ENCODE measurements around the gene UACA. TPM values are rescaled to one million over a fixed set of nuclear protein-coding genes. Genes with fewer than 3 reads are reported as not detected.
"Not testable (repeated sequence)": the region's sequence is repeated elsewhere in the genome, so short reads cannot be mapped to it uniquely, and the experiment has no call there.

UACA gene
- total RNA-seq, 1 experiment from 2014 or later = 38.0 TPM

GRCh38 chr15:70748281-70748747, 15.0 kb downstream of the UACA start:
- peaks cover 9 to 10% of the 10 kb centered on the region in 2 experiments for H3K4me1 Mint-ChIP-seq
- no peak overlapping the region for H2BK12ac ChIP-seq (ENCODE audit: insufficient read length, low read depth, low read length)
- no peak overlapping the region for H3K9ac ChIP-seq (ENCODE audit: extremely low read depth, insufficient read length, low read length)
- no peak overlapping the region for H3K56ac ChIP-seq (ENCODE audit: insufficient read length, low read depth, low read length)
- H3K18ac ChIP-seq (ENCODE audit: insufficient read length, low read depth, low read length) = no peak overlapping the region
- H3K36me3 Mint-ChIP-seq (ENCODE audit: insufficient read depth in 1 of 3, low read depth in 3 of 3) = no peaks in the 10 kb centered on the region
- no peak overlapping the region for H2AFZ ChIP-seq (ENCODE audit: low read length)
- no peaks in the 10 kb centered on the region for H3K79me1 ChIP-seq (ENCODE audit: insufficient read depth, low read depth, low read length, poor library complexity, severe bottlenecking)
- H2BK120ac ChIP-seq (ENCODE audit: low read depth, low read length, poor library complexity, severe bottlenecking) = no peak overlapping the region
- H2AK5ac ChIP-seq (ENCODE audit: insufficient read length, low read length) = no peak overlapping the region
- no peaks in the 10 kb centered on the region for H3K4me1 ChIP-seq (ENCODE audit: insufficient read depth, low read length)
- H2BK15ac ChIP-seq (ENCODE audit: low read depth, low read length) = no peak overlapping the region
- no peak overlapping the region for H2BK20ac ChIP-seq (ENCODE audit: low read depth, low read length, poor library complexity, severe bottlenecking)
- H3K27me3 Mint-ChIP-seq (ENCODE audit: low read depth) = no peaks in the 10 kb centered on the region; the same call in 1 of the 2 replicates
- no CpG with 5 or more reads among the region's 3 CpGs for WGBS (ENCODE audit: extremely low coverage, insufficient read length, low lambda C conversion rate)
- H3K23ac ChIP-seq (ENCODE audit: insufficient read length, low read depth, low read length) = no peak overlapping the region
- H3T11ph ChIP-seq (ENCODE audit: low read length) = no peak overlapping the region
- no peak overlapping the region for H3K4me3 Mint-ChIP-seq
- H2BK5ac ChIP-seq (ENCODE audit: insufficient read length, low read length) = no peak overlapping the region
- no peak overlapping the region for H3K4me2 ChIP-seq (ENCODE audit: insufficient read depth, insufficient read length, low read length)
- H4K20me1 ChIP-seq (ENCODE audit: control insufficient read depth, insufficient read depth, insufficient read length) = no peaks in the 10 kb centered on the region
- H3K23me2 ChIP-seq (ENCODE audit: insufficient read length, low read depth, low read length, poor library complexity, severe bottlenecking) = no peaks in the 10 kb centered on the region
- no peak overlapping the region for H3K27ac ChIP-seq (ENCODE audit: insufficient read length, low read depth, low read length)
- TF ChIP-seq CTCF (conservative IDR thresholded peaks at IDR 0.05) = no peak
- no peak for DNase-seq
- no peaks in the 10 kb centered on the region for H3K79me2 ChIP-seq (ENCODE audit: insufficient read depth, low read length)
- H4K5ac ChIP-seq (ENCODE audit: insufficient read length, low read depth, low read length) = no peak overlapping the region
- no peak overlapping the region for H3K14ac ChIP-seq (ENCODE audit: insufficient read depth, low read length)
- no peak overlapping the region for H4K91ac ChIP-seq (ENCODE audit: insufficient read length, low read depth, low read length)
- H3K9me3 ChIP-seq (ENCODE audit: control insufficient read depth, low read depth, low read length) = no peaks in the 10 kb centered on the region
- no peaks in the 10 kb centered on the region for H3K27me3 ChIP-seq (ENCODE audit: insufficient read depth, low read length)
- H3K27ac Mint-ChIP-seq = no peak overlapping the region
- no peaks in the 10 kb centered on the region for H3K9me3 Mint-ChIP-seq
- H3K4ac ChIP-seq (ENCODE audit: low read depth, low read length) = no peak overlapping the region
- no peak overlapping the region for H4K8ac ChIP-seq (replicated peaks; ENCODE audit: insufficient read length, low read depth, low read length)

- H2AFZ ChIP-seq (ENCODE audit: low read length); DNase-seq; H3K27me3 Mint-ChIP-seq (ENCODE audit: low read depth); H3K4me2 ChIP-seq (ENCODE audit: insufficient read depth, insufficient read length, low read length); H3K4ac ChIP-seq (ENCODE audit: low read depth, low read length); H4K91ac ChIP-seq (ENCODE audit: insufficient read length, low read depth, low read length); H3K79me2 ChIP-seq (ENCODE audit: insufficient read depth, low read length); H3K27ac ChIP-seq (ENCODE audit: insufficient read length, low read depth, low read length); H3K4me1 ChIP-seq (ENCODE audit: insufficient read depth, low read length); H3K9ac ChIP-seq (ENCODE audit: extremely low read depth, insufficient read length, low read length); H2BK120ac ChIP-seq (ENCODE audit: low read depth, low read length, poor library complexity, severe bottlenecking); H4K20me1 ChIP-seq (ENCODE audit: control insufficient read depth, insufficient read depth, insufficient read length); H3K14ac ChIP-seq (ENCODE audit: insufficient read depth, low read length); H2BK5ac ChIP-seq (ENCODE audit: insufficient read length, low read length); H3K4me3 Mint-ChIP-seq; H3K56ac ChIP-seq (ENCODE audit: insufficient read length, low read depth, low read length); H2BK20ac ChIP-seq (ENCODE audit: low read depth, low read length, poor library complexity, severe bottlenecking); H3K9me3 ChIP-seq (ENCODE audit: control insufficient read depth, low read depth, low read length); H3K18ac ChIP-seq (ENCODE audit: insufficient read length, low read depth, low read length); H2BK12ac ChIP-seq (ENCODE audit: insufficient read length, low read depth, low read length); H2AK5ac ChIP-seq (ENCODE audit: insufficient read length, low read length); H3K23me2 ChIP-seq (ENCODE audit: insufficient read length, low read depth, low read length, poor library complexity, severe bottlenecking); H3T11ph ChIP-seq (ENCODE audit: low read length); H3K23ac ChIP-seq (ENCODE audit: insufficient read length, low read depth, low read length); H3K27me3 ChIP-seq (ENCODE audit: insufficient read depth, low read length); H3K4me1 Mint-ChIP-seq; H3K9me3 Mint-ChIP-seq; H3K36me3 Mint-ChIP-seq (ENCODE audit: insufficient read depth in 1 of 3, low read depth in 3 of 3); H3K79me1 ChIP-seq (ENCODE audit: insufficient read depth, low read depth, low read length, poor library complexity, severe bottlenecking); H4K5ac ChIP-seq (ENCODE audit: insufficient read length, low read depth, low read length); H3K27ac Mint-ChIP-seq; H2BK15ac ChIP-seq (ENCODE audit: low read depth, low read length); H4K8ac ChIP-seq (replicated peaks; ENCODE audit: insufficient read length, low read depth, low read length): not testable (repeated sequence)
Observed at GRCh38 chr15:70746598-70746997, 16.8 kb downstream of the UACA start.

Measured in H9 (cell line).